Right atrium auricular region (tissue), 2 donors: Measurements from ENCODE around the gene KIF23. TPM values are rescaled to one million over a fixed set of nuclear protein-coding genes. Genes with fewer than 3 reads are reported as not detected.

Experiments used
- DNase-seq: peaks from one replicate; pipeline ENCODE4 v3.0.0-alpha.2; 2019; ENCODE audit warnings: low spot score
- H3K27ac ChIP-seq, 2 donors: fragments of 200-600 bp; sonication (generic); 1 replicate in 1 of 2; 2 replicates in 1 of 2; pipeline ENCODE4 v1.5.1; 2016 to 2019
- H3K27me3 ChIP-seq, 2 donors: fragments of 200-600 bp; sonication (generic); one replicate each; pipeline versions ENCODE4 v1.5.1 to v1.6.0; 2017 to 2019
- H3K36me3 ChIP-seq: fragments of 200-600 bp; sonication (generic); one replicate; pipeline ENCODE4 v1.5.1; 2016
- H3K4me1 ChIP-seq, 2 donors: fragments of 200-600 bp; sonication (generic); one replicate each; pipeline versions ENCODE4 v1.5.1 to v1.6.0; 2017 to 2019
- H3K4me3 ChIP-seq, 2 donors: fragments of 200-600 bp; sonication (generic); 1 replicate in 1 of 2; 2 replicates in 1 of 2; pipeline ENCODE4 v1.5.1; 2017 to 2019; ENCODE audit warnings: mild to moderate bottlenecking in 1 of 2, moderate library complexity in 1 of 2
- H3K9me3 ChIP-seq, 2 donors: fragments of 200-600 bp; sonication (generic); one replicate each; pipeline ENCODE4 v1.5.1; 2019
- CTCF ChIP-seq, 2 donors: fragments of 200-600 bp; sonication (generic); IDR thresholded peaks; one replicate each; pipeline ENCODE4 v1.5.1; 2019; ENCODE audit warnings: antibody characterized with exemption in 2 of 2
- total RNA-seq, 2 donors: library from RNA; depleted of rRNA; stranded (reverse); fragments of >200 nt; gene quantifications; one replicate each; pipeline ENCODE4 v1.1.0, GENCODE V29; 2016

The KIF23 gene
- total RNA-seq, 2 donors from 2014 or later = 1.3 to 3.6 TPM

- TF ChIP-seq CTCF (IDR thresholded peaks at IDR 0.05) = no peak
- Histone ChIP-seq H3K27me3 (no peaks in the 10 kb centered on the region), H3K36me3 (no peaks in the 10 kb centered on the region), H3K4me1 (peaks cover 0 to 9% of the 10 kb centered on the region in 2 donors), H3K9me3 (no peaks in the 10 kb centered on the region), H3K27ac (no peak overlapping the region), H3K4me3 (no peak overlapping the region)
- peak; percentile 47 for DNase-seq
Observed at GRCh38 chr15:69392352-69392751, 21.8 kb upstream of the KIF23 start.

GRCh38 chr15:69393831-69394491 lies 20.2 kb upstream of the KIF23 start:
- Histone ChIP-seq H3K27ac (no peak overlapping the region), H3K9me3 (no peaks in the 10 kb centered on the region)

GRCh38 chr15:69394556-69395282 lies 19.4 kb upstream of the KIF23 start:
- Histone ChIP-seq H3K27me3 (no peaks in the 10 kb centered on the region), H3K27ac (no peak overlapping the region), H3K4me1 (peaks cover 0 to 9% of the 10 kb centered on the region in 2 donors), H3K9me3 (no peaks in the 10 kb centered on the region), H3K4me3 (peak overlapping the region in 1 of 2 donors; percentile 14), H3K36me3 (no peaks in the 10 kb centered on the region)
- peak; percentile 97 for TF ChIP-seq CTCF (IDR thresholded peaks at IDR 0.05)
- DNase-seq = peak; percentile 80

More at GRCh38 chr15:69393831-69394491, 20.2 kb upstream of the KIF23 start:
- Histone ChIP-seq H3K27me3 (no peaks in the 10 kb centered on the region), H3K4me1 (peaks cover 0 to 9% of the 10 kb centered on the region in 2 donors), H3K4me3 (no peak overlapping the region), H3K36me3 (no peaks in the 10 kb centered on the region)
- peak; percentile 40 for DNase-seq
- TF ChIP-seq CTCF (IDR thresholded peaks at IDR 0.05) = no peak

GRCh38 chr15:69395460-69395859 lies 18.7 kb upstream of the KIF23 start:
- Histone ChIP-seq H3K4me1 (peaks cover 0 to 9% of the 10 kb centered on the region in 2 donors), H3K4me3 (no peak overlapping the region), H3K36me3 (no peaks in the 10 kb centered on the region), H3K27ac (no peak overlapping the region), H3K27me3 (no peaks in the 10 kb centered on the region), H3K9me3 (no peaks in the 10 kb centered on the region)
- no peak for TF ChIP-seq CTCF (IDR thresholded peaks at IDR 0.05)
- DNase-seq = peak; percentile 5

- no peaks in the 10 kb centered on the region for H3K36me3 ChIP-seq
- H3K27ac ChIP-seq = no peak overlapping the region
- H3K4me1 ChIP-seq = peaks cover 0 to 9% of the 10 kb centered on the region in 2 donors
- H3K4me3 ChIP-seq = no peak overlapping the region
- H3K27me3 ChIP-seq = no peaks in the 10 kb centered on the region
- no peaks in the 10 kb centered on the region for H3K9me3 ChIP-seq
- DNase-seq = peak; percentile 36
- no peak for TF ChIP-seq CTCF (IDR thresholded peaks at IDR 0.05)
Observed at GRCh38 chr15:69395991-69396390, 18.2 kb upstream of the KIF23 start.
